Panc1 (cell line): ENCODE data around the gene COMMD7.

Source experiments
- POLR2AphosphoS5 ChIP-seq: IDR thresholded peaks from 2 replicates; pipeline ENCODE4 v1.6.1; 2012; ENCODE audit warnings: mild to moderate bottlenecking, low read depth, low read length, moderate library complexity
- TF ChIP-seq, protein P1 (sequence below): fragments of 450-650 bp; IDR thresholded peaks from 2 replicates; pipeline ENCODE4 v1.5.1; 2017; ENCODE audit warnings: mild to moderate bottlenecking

GRCh38 chr20:32777177-32777956 lies 34.1 kb upstream of the COMMD7 start:
- no peak for TF ChIP-seq POLR2AphosphoS5
- TF ChIP-seq, protein P1, sequence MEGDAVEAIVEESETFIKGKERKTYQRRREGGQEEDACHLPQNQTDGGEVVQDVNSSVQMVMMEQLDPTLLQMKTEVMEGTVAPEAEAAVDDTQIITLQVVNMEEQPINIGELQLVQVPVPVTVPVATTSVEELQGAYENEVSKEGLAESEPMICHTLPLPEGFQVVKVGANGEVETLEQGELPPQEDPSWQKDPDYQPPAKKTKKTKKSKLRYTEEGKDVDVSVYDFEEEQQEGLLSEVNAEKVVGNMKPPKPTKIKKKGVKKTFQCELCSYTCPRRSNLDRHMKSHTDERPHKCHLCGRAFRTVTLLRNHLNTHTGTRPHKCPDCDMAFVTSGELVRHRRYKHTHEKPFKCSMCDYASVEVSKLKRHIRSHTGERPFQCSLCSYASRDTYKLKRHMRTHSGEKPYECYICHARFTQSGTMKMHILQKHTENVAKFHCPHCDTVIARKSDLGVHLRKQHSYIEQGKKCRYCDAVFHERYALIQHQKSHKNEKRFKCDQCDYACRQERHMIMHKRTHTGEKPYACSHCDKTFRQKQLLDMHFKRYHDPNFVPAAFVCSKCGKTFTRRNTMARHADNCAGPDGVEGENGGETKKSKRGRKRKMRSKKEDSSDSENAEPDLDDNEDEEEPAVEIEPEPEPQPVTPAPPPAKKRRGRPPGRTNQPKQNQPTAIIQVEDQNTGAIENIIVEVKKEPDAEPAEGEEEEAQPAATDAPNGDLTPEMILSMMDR, result no peak
